ENCODE results near the gene ZNF154.

The ZNF154 gene

DNA sequence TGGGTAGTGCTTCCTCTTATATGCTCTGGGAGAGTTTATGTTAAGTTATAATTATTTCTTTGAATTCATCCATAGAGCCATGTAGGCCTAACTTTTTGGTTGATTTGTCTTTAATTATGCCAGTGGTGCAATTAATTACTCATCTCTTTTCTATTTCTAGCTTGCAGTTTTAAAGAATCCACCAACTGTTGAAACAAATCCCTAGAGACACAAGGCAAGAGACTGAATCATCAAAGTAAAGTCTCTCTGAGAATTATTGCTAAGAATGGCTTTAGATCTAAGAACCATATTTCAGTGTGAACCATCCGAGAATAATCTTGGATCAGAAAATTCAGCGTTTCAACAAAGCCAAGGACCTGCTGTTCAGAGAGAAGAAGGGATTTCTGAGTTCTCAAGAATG lies 33.1 kb downstream of the ZNF154 start:
- TF ChIP-seq RAD21 (IDR thresholded peaks at IDR 0.05; ENCODE audit: low read depth) = no peak
- TF ChIP-seq CEBPB (IDR thresholded peaks at IDR 0.05) = no peak
- TF ChIP-seq TEAD4 (IDR thresholded peaks at IDR 0.05) = no peak
- TF ChIP-seq CREB1 (IDR thresholded peaks at IDR 0.05; ENCODE audit: low read depth) = no peak
- no peak for TF ChIP-seq YY1 (IDR thresholded peaks at IDR 0.05; ENCODE audit: low read depth)
- no peak for TF ChIP-seq TAF1 (IDR thresholded peaks at IDR 0.05; ENCODE audit: low read depth)
- no peak for TF ChIP-seq EGR1 (IDR thresholded peaks at IDR 0.05)
- TF ChIP-seq TCF12 (IDR thresholded peaks at IDR 0.05; ENCODE audit: low read depth) = no peak
- TF ChIP-seq NFIC (IDR thresholded peaks at IDR 0.05) = no peak
- TF ChIP-seq EP300 (IDR thresholded peaks at IDR 0.05; ENCODE audit: borderline replicate concordance) = no peak
- TF ChIP-seq, protein P1, sequence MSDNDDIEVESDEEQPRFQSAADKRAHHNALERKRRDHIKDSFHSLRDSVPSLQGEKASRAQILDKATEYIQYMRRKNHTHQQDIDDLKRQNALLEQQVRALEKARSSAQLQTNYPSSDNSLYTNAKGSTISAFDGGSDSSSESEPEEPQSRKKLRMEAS (IDR thresholded peaks at IDR 0.05) = no peak
- no peak for TF ChIP-seq FOXM1 (IDR thresholded peaks at IDR 0.05; ENCODE audit: borderline replicate concordance, low read depth)
- TF ChIP-seq, protein P2, sequence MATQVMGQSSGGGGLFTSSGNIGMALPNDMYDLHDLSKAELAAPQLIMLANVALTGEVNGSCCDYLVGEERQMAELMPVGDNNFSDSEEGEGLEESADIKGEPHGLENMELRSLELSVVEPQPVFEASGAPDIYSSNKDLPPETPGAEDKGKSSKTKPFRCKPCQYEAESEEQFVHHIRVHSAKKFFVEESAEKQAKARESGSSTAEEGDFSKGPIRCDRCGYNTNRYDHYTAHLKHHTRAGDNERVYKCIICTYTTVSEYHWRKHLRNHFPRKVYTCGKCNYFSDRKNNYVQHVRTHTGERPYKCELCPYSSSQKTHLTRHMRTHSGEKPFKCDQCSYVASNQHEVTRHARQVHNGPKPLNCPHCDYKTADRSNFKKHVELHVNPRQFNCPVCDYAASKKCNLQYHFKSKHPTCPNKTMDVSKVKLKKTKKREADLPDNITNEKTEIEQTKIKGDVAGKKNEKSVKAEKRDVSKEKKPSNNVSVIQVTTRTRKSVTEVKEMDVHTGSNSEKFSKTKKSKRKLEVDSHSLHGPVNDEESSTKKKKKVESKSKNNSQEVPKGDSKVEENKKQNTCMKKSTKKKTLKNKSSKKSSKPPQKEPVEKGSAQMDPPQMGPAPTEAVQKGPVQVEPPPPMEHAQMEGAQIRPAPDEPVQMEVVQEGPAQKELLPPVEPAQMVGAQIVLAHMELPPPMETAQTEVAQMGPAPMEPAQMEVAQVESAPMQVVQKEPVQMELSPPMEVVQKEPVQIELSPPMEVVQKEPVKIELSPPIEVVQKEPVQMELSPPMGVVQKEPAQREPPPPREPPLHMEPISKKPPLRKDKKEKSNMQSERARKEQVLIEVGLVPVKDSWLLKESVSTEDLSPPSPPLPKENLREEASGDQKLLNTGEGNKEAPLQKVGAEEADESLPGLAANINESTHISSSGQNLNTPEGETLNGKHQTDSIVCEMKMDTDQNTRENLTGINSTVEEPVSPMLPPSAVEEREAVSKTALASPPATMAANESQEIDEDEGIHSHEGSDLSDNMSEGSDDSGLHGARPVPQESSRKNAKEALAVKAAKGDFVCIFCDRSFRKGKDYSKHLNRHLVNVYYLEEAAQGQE (IDR thresholded peaks at IDR 0.05; ENCODE audit: low read depth) = no peak
- no peak for TF ChIP-seq ZBTB7A (IDR thresholded peaks at IDR 0.05; ENCODE audit: low read depth)
- TF ChIP-seq, protein P3, sequence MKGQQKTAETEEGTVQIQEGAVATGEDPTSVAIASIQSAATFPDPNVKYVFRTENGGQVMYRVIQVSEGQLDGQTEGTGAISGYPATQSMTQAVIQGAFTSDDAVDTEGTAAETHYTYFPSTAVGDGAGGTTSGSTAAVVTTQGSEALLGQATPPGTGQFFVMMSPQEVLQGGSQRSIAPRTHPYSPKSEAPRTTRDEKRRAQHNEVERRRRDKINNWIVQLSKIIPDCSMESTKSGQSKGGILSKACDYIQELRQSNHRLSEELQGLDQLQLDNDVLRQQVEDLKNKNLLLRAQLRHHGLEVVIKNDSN (IDR thresholded peaks at IDR 0.05) = no peak

DNA sequence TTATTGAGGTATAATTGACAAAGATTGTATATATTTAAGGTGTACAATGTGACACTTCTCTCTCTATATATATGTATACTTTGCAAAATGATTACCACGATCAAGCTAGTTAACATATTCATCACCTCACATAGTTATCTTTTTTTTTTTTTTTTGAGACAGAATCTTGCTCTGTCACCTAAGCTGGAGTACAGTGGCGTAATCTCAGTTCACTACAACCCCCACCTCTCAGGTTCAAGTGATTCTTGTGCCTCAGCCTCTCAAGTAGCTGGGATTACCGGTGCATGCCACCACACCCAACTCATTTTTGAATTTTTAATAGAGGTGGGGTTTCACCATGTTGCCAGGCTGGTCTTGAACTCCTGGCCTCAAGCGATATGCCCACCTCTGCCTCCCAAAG lies 36.5 kb downstream of the ZNF154 start:
- TF ChIP-seq ZBTB7A (IDR thresholded peaks at IDR 0.05; ENCODE audit: low read depth) = no peak
- TF ChIP-seq, protein P1 (IDR thresholded peaks at IDR 0.05) = no peak
- no peak for TF ChIP-seq FOXM1 (IDR thresholded peaks at IDR 0.05; ENCODE audit: borderline replicate concordance, low read depth)
- no peak for TF ChIP-seq EP300 (IDR thresholded peaks at IDR 0.05; ENCODE audit: borderline replicate concordance)
- no peak for TF ChIP-seq TEAD4 (IDR thresholded peaks at IDR 0.05)
- no peak for TF ChIP-seq CREB1 (IDR thresholded peaks at IDR 0.05; ENCODE audit: low read depth)
- TF ChIP-seq EGR1 (IDR thresholded peaks at IDR 0.05) = no peak
- TF ChIP-seq, protein P2 (IDR thresholded peaks at IDR 0.05; ENCODE audit: low read depth) = no peak
- TF ChIP-seq YY1 (IDR thresholded peaks at IDR 0.05; ENCODE audit: low read depth) = no peak
- TF ChIP-seq TAF1 (IDR thresholded peaks at IDR 0.05; ENCODE audit: low read depth) = no peak
- TF ChIP-seq, protein P3 (IDR thresholded peaks at IDR 0.05) = no peak
- no peak for TF ChIP-seq TCF12 (IDR thresholded peaks at IDR 0.05; ENCODE audit: low read depth)
- TF ChIP-seq NFIC (IDR thresholded peaks at IDR 0.05) = no peak
- no peak for TF ChIP-seq RAD21 (IDR thresholded peaks at IDR 0.05; ENCODE audit: low read depth)
- no peak for TF ChIP-seq CEBPB (IDR thresholded peaks at IDR 0.05)

- TF ChIP-seq RAD21 (IDR thresholded peaks at IDR 0.05; ENCODE audit: low read depth) = no peak
- TF ChIP-seq, protein P3 (IDR thresholded peaks at IDR 0.05) = no peak
- no peak for TF ChIP-seq NFIC (IDR thresholded peaks at IDR 0.05)
- no peak for TF ChIP-seq EGR1 (IDR thresholded peaks at IDR 0.05)
- no peak for TF ChIP-seq TAF1 (IDR thresholded peaks at IDR 0.05; ENCODE audit: low read depth)
- TF ChIP-seq, protein P1 (IDR thresholded peaks at IDR 0.05) = no peak
- TF ChIP-seq, protein P2 (IDR thresholded peaks at IDR 0.05; ENCODE audit: low read depth) = no peak
- TF ChIP-seq ZBTB7A (IDR thresholded peaks at IDR 0.05; ENCODE audit: low read depth) = no peak
- no peak for TF ChIP-seq YY1 (IDR thresholded peaks at IDR 0.05; ENCODE audit: low read depth)
- TF ChIP-seq EP300 (IDR thresholded peaks at IDR 0.05; ENCODE audit: borderline replicate concordance) = no peak
- TF ChIP-seq TEAD4 (IDR thresholded peaks at IDR 0.05) = no peak
- no peak for TF ChIP-seq TCF12 (IDR thresholded peaks at IDR 0.05; ENCODE audit: low read depth)
- no peak for TF ChIP-seq CREB1 (IDR thresholded peaks at IDR 0.05; ENCODE audit: low read depth)
- TF ChIP-seq CEBPB (IDR thresholded peaks at IDR 0.05) = no peak
- no peak for TF ChIP-seq FOXM1 (IDR thresholded peaks at IDR 0.05; ENCODE audit: borderline replicate concordance, low read depth)
Observed at GRCh38 chr19:57671124-57671895, 37.7 kb downstream of the ZNF154 start.

Measured in Ishikawa (cell line).